Gastroesophageal sphincter (tissue), 3 donors: ENCODE measurements around the gene DMRTB1.

Source experiments
- EP300 ChIP-seq: sonication (generic); formaldehyde crosslinking; IDR thresholded peaks from one replicate; pipeline ENCODE4 v1.6.1; 2017; ENCODE audit warnings: antibody characterized with exemption, mild to moderate bottlenecking
- POLR2A ChIP-seq, 2 donors: fragments of 450-650 bp; IDR thresholded peaks; one replicate each; pipeline ENCODE4 v1.6.1; 2017; ENCODE audit warnings: antibody characterized with exemption in 2 of 2, mild to moderate bottlenecking in 2 of 2, moderate library complexity in 1 of 2
- POLR2AphosphoS5 ChIP-seq: sonication (generic); formaldehyde crosslinking; IDR thresholded peaks from one replicate; pipeline ENCODE4 v1.6.1; 2017; ENCODE audit warnings: antibody characterized with exemption
- TF ChIP-seq, protein P1 (sequence below), 4 experiments: fragments of 200-600 bp in 2 of 4; fragments of 450-650 bp in 2 of 4; sonication (generic) in 1 of 4; IDR thresholded peaks; one replicate each; pipeline ENCODE4 v1.5.1; 2017 to 2019; ENCODE audit warnings: antibody characterized with exemption in 4 of 4, mild to moderate bottlenecking in 2 of 4, moderate library complexity in 2 of 4

DNA sequence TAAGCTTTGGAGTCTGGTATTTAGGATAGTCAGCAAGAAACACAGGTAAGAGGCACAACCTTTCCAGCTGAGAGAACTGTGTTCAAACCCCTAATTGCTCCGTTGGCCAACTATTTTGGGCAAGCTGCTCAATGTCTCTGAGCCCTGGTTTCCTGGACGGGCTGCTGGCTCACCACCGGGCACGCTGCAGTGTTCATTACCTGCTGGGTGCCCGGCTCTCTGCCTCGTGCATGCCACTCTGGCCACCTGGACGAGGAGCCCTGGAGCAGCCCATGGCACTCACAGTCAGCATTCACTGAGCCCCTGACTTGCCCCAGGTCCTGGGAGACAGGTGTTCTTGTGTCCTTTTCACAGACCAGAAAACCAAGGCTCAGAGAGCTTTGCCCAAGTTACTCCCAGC is 51.0 kb downstream of the DMRTB1 start:
- TF ChIP-seq, protein P1, sequence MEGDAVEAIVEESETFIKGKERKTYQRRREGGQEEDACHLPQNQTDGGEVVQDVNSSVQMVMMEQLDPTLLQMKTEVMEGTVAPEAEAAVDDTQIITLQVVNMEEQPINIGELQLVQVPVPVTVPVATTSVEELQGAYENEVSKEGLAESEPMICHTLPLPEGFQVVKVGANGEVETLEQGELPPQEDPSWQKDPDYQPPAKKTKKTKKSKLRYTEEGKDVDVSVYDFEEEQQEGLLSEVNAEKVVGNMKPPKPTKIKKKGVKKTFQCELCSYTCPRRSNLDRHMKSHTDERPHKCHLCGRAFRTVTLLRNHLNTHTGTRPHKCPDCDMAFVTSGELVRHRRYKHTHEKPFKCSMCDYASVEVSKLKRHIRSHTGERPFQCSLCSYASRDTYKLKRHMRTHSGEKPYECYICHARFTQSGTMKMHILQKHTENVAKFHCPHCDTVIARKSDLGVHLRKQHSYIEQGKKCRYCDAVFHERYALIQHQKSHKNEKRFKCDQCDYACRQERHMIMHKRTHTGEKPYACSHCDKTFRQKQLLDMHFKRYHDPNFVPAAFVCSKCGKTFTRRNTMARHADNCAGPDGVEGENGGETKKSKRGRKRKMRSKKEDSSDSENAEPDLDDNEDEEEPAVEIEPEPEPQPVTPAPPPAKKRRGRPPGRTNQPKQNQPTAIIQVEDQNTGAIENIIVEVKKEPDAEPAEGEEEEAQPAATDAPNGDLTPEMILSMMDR (IDR thresholded peaks at IDR 0.05), result no peak
- TF ChIP-seq EP300 (no peak), POLR2A (IDR thresholded peaks at IDR 0.05) (no peak), POLR2AphosphoS5 (no peak)
